Forelimb muscle (tissue), 1 donor: ENCODE results near the gene AKT1. TPM values are rescaled to one million over a fixed set of nuclear protein-coding genes. Genes with fewer than 3 reads are reported as not detected.
"Not testable (repeated sequence)": the region's sequence is repeated elsewhere in the genome, so short reads cannot be mapped to it uniquely, and the experiment has no call there.

Experiments
- DNase-seq: peaks from one replicate; pipeline ENCODE4 v3.0.0-alpha.2; 2013; ENCODE audit warnings: low read depth
- polyA plus RNA-seq: library from polyadenylated mRNA; unstranded; fragments of 120-200 nt; gene quantifications from one replicate; pipeline ENCODE4 v1.2.1, GENCODE V29; 2013; ENCODE audit not compliant: insufficient read length

AKT1 gene
- 207 TPM for polyA plus RNA-seq

GRCh38 chr14:104794993-104795780, at the start of gene AKT1:
TSS of gene AKT1 (minus strand) at chr14:104795748. CDS start at chr14:104792643, 3,105 bp downstream.
- no peak for DNase-seq

DNA sequence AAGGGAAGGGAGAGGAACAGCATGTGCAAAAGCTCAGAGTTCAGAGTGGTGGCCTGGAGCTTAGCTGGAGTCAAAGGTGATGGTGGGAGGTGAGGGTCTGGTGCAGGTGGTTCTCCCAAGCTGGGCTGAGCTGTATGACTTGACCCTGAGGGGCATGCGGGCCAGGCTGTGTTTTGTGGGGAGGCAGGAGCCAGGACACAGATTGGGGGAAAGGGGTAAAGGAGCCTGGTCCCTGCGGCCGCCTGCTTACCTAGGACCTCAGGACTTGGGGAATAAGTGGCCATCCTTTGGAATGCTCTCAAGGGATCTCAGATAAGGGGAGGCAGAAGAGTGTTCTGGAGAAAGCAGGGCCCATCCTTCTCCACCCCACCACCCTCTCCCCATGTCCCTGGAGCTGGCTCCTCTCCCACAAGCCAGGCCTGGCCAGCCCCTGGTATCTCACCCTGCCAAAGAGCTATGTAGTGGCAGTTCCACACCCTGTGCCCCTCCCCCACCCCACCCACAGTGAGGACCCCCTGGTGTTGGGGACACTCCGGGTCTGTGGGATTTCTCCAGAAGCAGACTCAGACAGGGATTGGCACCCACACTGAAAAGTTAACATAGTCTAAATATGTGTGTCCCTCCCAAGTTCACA, 49.6 kb upstream of the AKT1 start:
- no peak for DNase-seq

- no peak for DNase-seq
Observed at GRCh38 chr14:104844306-104845032, 48.9 kb upstream of the AKT1 start.

DNA sequence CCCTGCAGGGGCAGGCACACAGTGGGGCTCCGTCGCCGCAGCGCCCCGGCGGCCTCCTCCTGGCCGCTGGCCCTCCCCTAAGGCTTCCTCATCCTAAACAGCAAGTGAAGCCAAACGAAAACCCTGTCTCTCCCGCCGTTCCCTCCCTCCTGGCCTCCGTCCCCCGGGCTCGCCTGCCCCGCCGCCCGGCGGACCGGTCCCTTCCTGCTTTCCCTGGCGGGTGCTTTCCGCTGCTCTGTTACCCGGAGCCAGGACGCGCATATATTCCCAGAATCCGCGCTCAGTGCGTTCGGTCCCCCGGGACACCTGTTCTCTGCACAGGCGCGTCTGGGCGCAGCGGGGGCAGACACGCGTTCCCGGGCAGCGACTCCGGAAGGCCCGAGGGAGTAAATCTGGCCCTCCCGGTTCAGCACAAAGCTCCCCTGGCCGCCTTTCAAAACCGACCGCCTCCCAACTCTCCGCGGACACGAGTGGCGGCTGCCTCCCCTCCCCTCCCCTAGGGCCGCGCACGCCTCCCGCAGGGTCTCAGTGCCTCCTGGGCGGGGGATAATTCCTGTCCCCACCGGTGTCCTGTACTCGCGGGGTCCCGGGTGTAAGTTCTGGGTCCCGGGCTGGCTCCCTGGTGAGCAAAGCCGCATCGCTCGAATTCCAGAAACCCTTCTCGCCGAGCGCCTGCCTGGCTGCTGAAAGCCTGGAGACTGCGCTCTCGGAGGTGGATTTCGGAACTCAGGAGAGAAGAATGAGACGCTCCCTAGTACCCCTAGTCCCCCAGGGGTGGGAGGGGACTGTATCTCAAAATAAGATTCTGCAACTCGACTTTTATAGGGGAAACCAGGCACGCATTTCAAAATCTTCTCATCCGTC, 48.1 kb upstream of the AKT1 start:
- DNase-seq: no peak

DNA sequence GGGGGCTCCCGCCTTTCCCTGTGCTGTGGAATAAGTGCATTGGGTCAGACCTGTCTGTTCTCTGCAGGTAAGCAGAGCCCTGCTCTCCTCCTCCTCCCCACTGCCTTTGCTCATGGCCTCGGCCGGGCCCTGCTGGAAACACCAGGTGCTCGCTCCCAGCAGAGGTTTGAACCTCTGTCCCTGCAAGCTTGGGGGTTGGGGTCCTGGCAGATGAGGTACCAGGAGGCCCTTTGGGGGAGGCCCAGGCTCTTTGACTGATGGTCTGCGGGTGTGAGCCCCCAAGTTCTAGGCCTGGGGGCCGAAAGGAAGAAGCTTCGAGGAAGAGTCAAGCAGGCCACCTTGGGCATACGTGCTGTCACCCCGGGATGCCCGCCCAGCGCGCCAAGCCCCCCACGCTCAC, 47.5 kb upstream of the AKT1 start:
- no peak for DNase-seq

GRCh38 chr14:104841730-104842129, 46.2 kb upstream of the AKT1 start:
- DNase-seq: no peak

- not testable (repeated sequence) for DNase-seq
Observed at GRCh38 chr14:104836171-104836935, 40.8 kb upstream of the AKT1 start.

- DNase-seq: no peak
Observed at GRCh38 chr14:104830781-104831180, 35.2 kb upstream of the AKT1 start.

GRCh38 chr14:104827177-104828055, 31.9 kb upstream of the AKT1 start:
- no peak for DNase-seq

- DNase-seq: no peak
Observed at GRCh38 chr14:104826861-104827176, 31.3 kb upstream of the AKT1 start.

DNA sequence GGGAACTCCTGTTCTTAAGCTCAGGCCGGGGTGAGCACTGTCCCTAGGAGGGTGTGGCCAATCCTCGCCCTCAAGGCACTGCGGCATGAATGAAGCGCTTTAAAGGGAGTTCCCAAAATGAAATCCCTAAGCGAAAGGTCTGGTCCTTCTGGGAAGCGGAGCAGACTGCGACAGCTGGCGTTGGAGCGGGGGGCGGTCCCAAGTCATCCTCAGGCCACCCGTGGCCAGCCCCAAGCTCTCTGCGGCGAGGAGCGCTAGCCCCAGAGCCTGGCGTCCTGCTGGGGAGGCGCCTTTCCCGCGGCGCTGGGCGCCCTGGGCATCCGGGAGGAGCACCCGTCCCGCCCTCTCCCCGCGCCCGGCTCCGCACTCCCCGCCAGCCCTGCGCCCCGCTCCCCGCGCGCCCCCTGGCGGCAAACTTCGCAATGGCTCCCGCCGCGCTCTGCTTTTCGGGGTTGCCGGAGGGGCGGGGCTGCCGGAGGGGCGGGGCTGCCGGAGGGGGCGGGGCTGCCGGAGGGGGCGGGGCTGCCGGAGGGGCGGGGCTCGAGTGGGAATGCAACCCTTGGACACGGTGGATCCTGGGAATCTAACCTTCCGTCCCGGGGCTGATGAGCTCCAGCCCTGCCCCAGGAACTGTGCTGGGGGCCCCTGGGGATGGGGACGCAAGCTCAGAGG, 30.8 kb upstream of the AKT1 start:
- DNase-seq: no peak

- no peak for DNase-seq
Observed at GRCh38 chr14:104824353-104824997, 28.9 kb upstream of the AKT1 start.

- no peak for DNase-seq
Observed at GRCh38 chr14:104822821-104823615, 27.5 kb upstream of the AKT1 start.

GRCh38 chr14:104821971-104822608, 26.5 kb upstream of the AKT1 start:
- DNase-seq: no peak

GRCh38 chr14:104821229-104821945, 25.8 kb upstream of the AKT1 start:
- no peak for DNase-seq

DNA sequence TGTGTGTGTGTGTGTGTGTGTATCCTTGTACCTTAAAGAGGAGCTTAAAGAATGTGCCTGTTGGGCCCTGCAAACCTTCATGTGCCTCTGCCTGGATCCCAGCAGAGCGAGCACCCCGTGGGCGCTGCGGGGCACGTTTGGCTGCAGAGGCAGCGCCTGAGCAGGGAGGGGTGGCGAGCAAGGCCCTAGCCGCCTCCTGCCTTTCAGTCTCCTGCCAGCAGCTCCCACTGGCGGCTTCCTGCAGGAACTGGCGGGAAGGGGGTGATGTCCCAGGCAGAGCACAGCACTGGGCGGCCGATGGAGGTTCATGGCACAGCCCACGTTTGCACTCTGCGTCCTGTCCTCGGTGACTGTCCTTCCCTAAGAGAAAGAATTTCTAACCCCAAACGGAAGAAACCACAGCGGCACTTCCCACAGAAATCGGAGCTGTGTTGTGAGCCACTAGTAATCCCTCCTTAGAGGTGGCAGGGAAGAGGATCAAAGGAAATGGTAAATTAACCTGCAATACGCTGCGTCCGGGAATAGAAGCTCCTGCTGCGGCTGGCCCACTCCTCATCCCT, 25.2 kb upstream of the AKT1 start:
- DNase-seq: no peak

DNA sequence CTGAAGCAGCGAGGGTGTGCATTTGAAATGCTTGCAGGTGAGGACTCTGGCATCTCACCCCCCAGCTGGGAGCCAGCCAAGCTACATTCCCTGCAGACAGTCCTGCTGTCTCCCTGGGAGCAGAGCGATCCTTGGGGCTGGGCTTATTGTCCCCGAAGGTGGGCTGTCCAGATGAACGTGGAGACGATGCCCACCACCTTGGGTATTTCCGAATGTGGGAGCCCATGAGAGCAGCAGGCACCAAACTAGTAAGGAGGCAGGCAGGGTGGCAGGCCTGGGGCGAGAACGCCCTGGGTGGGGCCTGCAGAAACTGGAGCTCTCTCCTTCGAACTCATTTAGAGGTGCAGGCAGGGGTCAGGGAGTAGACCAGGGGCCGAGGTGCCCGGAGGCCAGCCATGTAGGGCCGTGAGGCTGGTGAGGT, 23.8 kb upstream of the AKT1 start:
- no peak for DNase-seq
